K562 (cell line): ENCODE data around the gene NAP1L4. TPM values are rescaled to one million over a fixed set of nuclear protein-coding genes. Genes with fewer than 3 reads are reported as not detected.

Source experiments
- ATF3 ChIP-seq, 2 experiments: fragments of 450-650 bp in 1 of 2; sonication (generic) in 1 of 2; formaldehyde crosslinking in 1 of 2; IDR thresholded peaks in 1 of 2; conservative IDR thresholded peaks in 1 of 2; 2 replicates each; pipeline versions ENCODE4 v1.6.1 to v1.8.1; 2016 to 2023; ENCODE audit warnings: mild to moderate bottlenecking in 2 of 2, moderate library complexity in 2 of 2, inconsistent platforms in 1 of 2, missing genetic modification reagents in 1 of 2
- CHD2 ChIP-seq: IDR thresholded peaks from 2 replicates; pipeline ENCODE4 v1.6.1; 2011; ENCODE audit warnings: low read depth, low read length
- CLOCK ChIP-seq: fragments of 250-450 bp; sonication (Bioruptor Pico); IDR thresholded peaks from 2 replicates; pipeline ENCODE4 v1.4.0; 2020; ENCODE audit warnings: mild to moderate bottlenecking, moderate library complexity, borderline replicate concordance
- FIP1L1 ChIP-seq: fragments of 200-400 bp; formaldehyde crosslinking; IDR thresholded peaks from 2 replicates; pipeline ENCODE4 v1.6.1; 2018; ENCODE audit warnings: mild to moderate bottlenecking, low read depth, low read length; ENCODE audit not compliant: poor library complexity, severe bottlenecking
- HMBOX1 ChIP-seq: sonication (generic); IDR thresholded peaks from 2 replicates; pipeline ENCODE4 v1.6.1; 2016
- HNRNPH1 ChIP-seq: fragments of 200-400 bp; formaldehyde crosslinking; optimal IDR thresholded peaks from 2 replicates; pipeline ENCODE3; 2017; ENCODE audit warnings: low read depth, mild to moderate bottlenecking, low read length, moderate library complexity
- KDM4B ChIP-seq, 2 experiments: fragments of 450-650 bp in 1 of 2; sonication (generic) in 1 of 2; IDR thresholded peaks; 2 replicates each; pipeline ENCODE4 v1.6.1; 2016 to 2017; ENCODE audit warnings: borderline replicate concordance in 2 of 2, antibody characterized with exemption in 1 of 2, low read depth in 1 of 2, mild to moderate bottlenecking in 1 of 2
- MIER1 ChIP-seq: fragments of 450-650 bp; IDR thresholded peaks from 2 replicates; pipeline ENCODE4 v1.6.1; 2016; ENCODE audit warnings: antibody characterized with exemption, mild to moderate bottlenecking, low read depth
- PATZ1 ChIP-seq: fragments of 250-450 bp; sonication (Bioruptor Pico); IDR thresholded peaks from 2 replicates; pipeline ENCODE4 v1.5.0; 2020; ENCODE audit warnings: mild to moderate bottlenecking, borderline replicate concordance
- POLR2AphosphoS5 ChIP-seq: IDR thresholded peaks from 2 replicates; pipeline ENCODE4 v1.6.1; 2011; ENCODE audit warnings: mild to moderate bottlenecking, low read depth, low read length, moderate library complexity; ENCODE audit not compliant: control insufficient read depth, insufficient read depth
- POLR2H ChIP-seq: IDR thresholded peaks from 2 replicates; pipeline ENCODE4 v1.6.1; 2016; ENCODE audit warnings: missing genetic modification characterization, low read depth, mild to moderate bottlenecking, control low read depth, missing compliant biosample characterization, moderate library complexity
- RBBP5 ChIP-seq: fragments of 200-600 bp; sonication (generic); IDR thresholded peaks from 2 replicates; pipeline ENCODE4 v1.6.1; 2012; ENCODE audit warnings: borderline replicate concordance, mild to moderate bottlenecking, low read length, control low read depth, inconsistent platforms; ENCODE audit not compliant: insufficient read depth, poor library complexity, severe bottlenecking
- SAP30 ChIP-seq: fragments of 200-600 bp; sonication (generic); IDR thresholded peaks from 2 replicates; pipeline ENCODE4 v1.6.1; 2012; ENCODE audit warnings: borderline replicate concordance, low read depth, mild to moderate bottlenecking, moderate library complexity, low read length, control low read depth, inconsistent platforms; ENCODE audit not compliant: insufficient read depth, poor library complexity, severe bottlenecking
- SMAD2 ChIP-seq: fragments of 150-350 bp; IDR thresholded peaks from 2 replicates; pipeline ENCODE4 v1.6.1; 2014; ENCODE audit warnings: low read depth, mild to moderate bottlenecking, low read length
- SMARCA4 ChIP-seq: fragments of 450-650 bp; IDR thresholded peaks from 2 replicates; pipeline ENCODE4 v1.6.1; 2016
- SMC3 ChIP-seq: conservative IDR thresholded peaks from 2 replicates; pipeline ENCODE4 v1.6.1; 2011; ENCODE audit warnings: low read depth, low read length, improper control_type of control experiment; ENCODE audit not compliant: insufficient read depth
- SP2 ChIP-seq: IDR thresholded peaks from 2 replicates; pipeline ENCODE4 v1.6.1; 2011; ENCODE audit warnings: mild to moderate bottlenecking, low read depth, low read length, moderate library complexity; ENCODE audit not compliant: poor library complexity, severe bottlenecking; ENCODE audit errors: extremely low read depth
- TBL1XR1 ChIP-seq, 2 experiments: IDR thresholded peaks; 2 replicates each; pipeline ENCODE4 v1.6.1; 2012; ENCODE audit warnings: improper control_type of control experiment in 2 of 2, low read length in 2 of 2, mild to moderate bottlenecking in 1 of 2
- ZBTB17 ChIP-seq: fragments of 450-650 bp; formaldehyde crosslinking; IDR thresholded peaks from 2 replicates; pipeline ENCODE4 v1.4.0; 2020; ENCODE audit warnings: mild to moderate bottlenecking
- ZNF24 ChIP-seq: fragments of 450-650 bp; IDR thresholded peaks from 2 replicates; pipeline ENCODE4 v1.6.1; 2016
- ZNF3 ChIP-seq: fragments of 250-450 bp; sonication (Bioruptor Pico); IDR thresholded peaks from 2 replicates; pipeline ENCODE4 v1.5.0; 2021; ENCODE audit warnings: mild to moderate bottlenecking, moderate library complexity
- ZNF764 ChIP-seq: fragments of 250-450 bp; sonication (Bioruptor Pico); IDR thresholded peaks from 2 replicates; pipeline ENCODE4 v1.4.0; 2020; ENCODE audit warnings: low read depth, mild to moderate bottlenecking, moderate library complexity
- polyA plus RNA-seq, 8 experiments: library from polyadenylated mRNA; depleted of rRNA in 4 of 8; stranded (reverse) in 5 of 8; unstranded in 3 of 8; fragments of >200 nt; fragmentation: Nextera tagmentation in 2 of 8; fragmentation: Illumina TruSeq in 1 of 8; extraction: Ambion mirVana in 2 of 8; extraction: Trizol in 1 of 8; gene quantifications; 2 replicates each; pipeline versions ENCODE4 v1.2.1 to v1.2.3, GENCODE V29; 2011 to 2014; ENCODE audit warnings: inconsistent platforms in 1 of 8, missing spikeins in 1 of 8
- total RNA-seq, 7 experiments: library from RNA; depleted of rRNA in 6 of 7; stranded (reverse); fragments of >200 nt in 6 of 7; fragmentation: Illumina TruSeq in 2 of 7; extraction: Trizol in 2 of 7; gene quantifications; 2 replicates each; pipeline versions ENCODE4 v1.2.1 to v1.2.3, GENCODE V29; 2011 to 2021; ENCODE audit warnings: low replicate concordance in 1 of 7

NAP1L4 gene
- total and polyA plus RNA-seq, 9 of the 15 experiments (the other 6 are each of a cell fraction or from before 2014, with no cell fraction given) = 34.1 to 237 (median 179) TPM

- TF ChIP-seq POLR2H (tag) = no peak
- no peak for TF ChIP-seq KDM4B (IDR thresholded peaks at IDR 0.05; ENCODE audit: borderline replicate concordance in 2 of 2, low read depth in 1 of 2)
- TF ChIP-seq ZNF764 (CRISPR knock-in tag) = no peak
- no peak for TF ChIP-seq CLOCK (CRISPR knock-in tag)
- no peak for TF ChIP-seq ZNF24
- TF ChIP-seq PATZ1 (CRISPR knock-in tag) = no peak
- TF ChIP-seq HMBOX1 = no peak
- TF ChIP-seq CHD2 = no peak
- TF ChIP-seq SMARCA4 = peak; percentile 39; the same call in 1 of the 2 replicates
- no peak for TF ChIP-seq SMAD2
- peak; percentile 76 for TF ChIP-seq ATF3 (IDR thresholded peaks at IDR 0.05)
- TF ChIP-seq ATF3 (CRISPR knock-in tag; conservative IDR thresholded peaks at IDR 0.05) = no peak
- no peak for TF ChIP-seq SAP30
- no peak for TF ChIP-seq SMC3
- no peak for TF ChIP-seq HNRNPH1
- TF ChIP-seq POLR2AphosphoS5 = no peak
- TF ChIP-seq ZBTB17 (CRISPR knock-in tag) = no peak
- TF ChIP-seq FIP1L1 = no peak
- TF ChIP-seq ZNF3 (CRISPR knock-in tag) = no peak
- peak; percentile 35 for TF ChIP-seq RBBP5
- TF ChIP-seq SP2 = no peak
- TF ChIP-seq TBL1XR1 (IDR thresholded peaks at IDR 0.05; ENCODE audit: low read length in 2 of 2) = no peak
- no peak for TF ChIP-seq MIER1
Observed at GRCh38 chr11:2912498-2912897, 79.6 kb downstream of the NAP1L4 start (continued).
